Measurements from ENCODE around the gene SBF2. TPM values are rescaled to one million over a fixed set of nuclear protein-coding genes. Genes with fewer than 3 reads are reported as not detected.

The SBF2 gene
- total RNA-seq, 4 donors from 2014 or later: 75.0 to 104 (median 86.9) TPM

DNA sequence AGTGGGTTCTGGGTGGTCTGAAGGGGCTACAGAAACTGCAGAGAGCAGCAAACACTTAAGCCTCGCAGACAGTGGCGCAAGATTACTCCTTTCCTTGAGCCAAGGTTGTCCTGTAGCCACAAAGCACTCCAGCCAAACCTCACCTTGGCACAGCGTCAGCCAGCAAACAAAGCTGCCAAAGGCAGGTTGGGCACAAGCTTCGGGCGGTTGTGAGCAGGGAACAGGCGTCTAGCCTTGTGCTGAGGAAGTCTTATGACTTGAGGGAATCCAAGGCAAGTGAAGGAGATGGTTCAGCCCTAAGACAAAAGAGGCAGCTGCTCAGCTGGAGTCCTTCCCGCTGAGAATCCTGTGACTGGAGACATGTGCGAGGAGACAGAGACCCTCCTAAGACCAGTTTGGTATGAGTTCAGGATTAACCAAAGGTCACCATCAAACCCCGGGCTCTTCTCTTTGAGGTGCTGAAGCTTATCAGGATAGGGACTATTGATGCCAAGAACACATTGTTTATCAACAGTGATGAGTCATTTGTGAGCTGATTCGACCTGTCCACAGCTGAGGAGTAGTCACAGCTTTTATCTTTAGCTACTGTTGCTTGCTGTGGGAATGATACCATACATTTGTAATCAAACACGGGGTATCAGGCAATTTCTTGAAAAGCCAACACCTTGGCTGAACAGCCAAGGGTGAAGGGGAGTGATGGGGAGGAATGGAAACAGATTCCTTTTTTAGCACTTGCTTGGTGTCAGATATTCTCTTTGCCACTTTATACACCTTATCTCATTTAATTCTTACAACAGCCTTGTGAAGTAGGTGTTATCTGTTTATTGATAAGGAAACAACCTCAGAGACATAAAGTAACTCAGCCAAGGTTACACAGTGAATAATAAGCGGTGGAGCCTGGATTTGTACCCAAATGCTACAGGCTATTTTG lies 15.4 kb upstream of the SBF2 start:
- no peaks in the 10 kb centered on the region for H3K9me3 ChIP-seq
- H3K4me3 ChIP-seq: no peak overlapping the region
- H3K27ac ChIP-seq: peak overlapping the region in 3 of 4 donors; percentile 45 to 89 (median 69)
- no peak for DNase-seq (ENCODE audit: low spot score in 2 of 2)
- H3K27me3 ChIP-seq: no peaks in the 10 kb centered on the region
- H3K4me1 ChIP-seq: peaks cover 0 to 47% (median 19%) of the 10 kb centered on the region in 4 donors
- TF ChIP-seq POLR2A (IDR thresholded peaks at IDR 0.05): no peak
- TF ChIP-seq, protein P1, sequence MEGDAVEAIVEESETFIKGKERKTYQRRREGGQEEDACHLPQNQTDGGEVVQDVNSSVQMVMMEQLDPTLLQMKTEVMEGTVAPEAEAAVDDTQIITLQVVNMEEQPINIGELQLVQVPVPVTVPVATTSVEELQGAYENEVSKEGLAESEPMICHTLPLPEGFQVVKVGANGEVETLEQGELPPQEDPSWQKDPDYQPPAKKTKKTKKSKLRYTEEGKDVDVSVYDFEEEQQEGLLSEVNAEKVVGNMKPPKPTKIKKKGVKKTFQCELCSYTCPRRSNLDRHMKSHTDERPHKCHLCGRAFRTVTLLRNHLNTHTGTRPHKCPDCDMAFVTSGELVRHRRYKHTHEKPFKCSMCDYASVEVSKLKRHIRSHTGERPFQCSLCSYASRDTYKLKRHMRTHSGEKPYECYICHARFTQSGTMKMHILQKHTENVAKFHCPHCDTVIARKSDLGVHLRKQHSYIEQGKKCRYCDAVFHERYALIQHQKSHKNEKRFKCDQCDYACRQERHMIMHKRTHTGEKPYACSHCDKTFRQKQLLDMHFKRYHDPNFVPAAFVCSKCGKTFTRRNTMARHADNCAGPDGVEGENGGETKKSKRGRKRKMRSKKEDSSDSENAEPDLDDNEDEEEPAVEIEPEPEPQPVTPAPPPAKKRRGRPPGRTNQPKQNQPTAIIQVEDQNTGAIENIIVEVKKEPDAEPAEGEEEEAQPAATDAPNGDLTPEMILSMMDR (IDR thresholded peaks at IDR 0.05): no peak
- peak in 1 of 2 donors; percentile 76 for TF ChIP-seq EP300 (IDR thresholded peaks at IDR 0.05)
- 55 to 69% methylated on average over 12 of the region's 12 CpGs for WGBS, 2 donors
- H3K36me3 ChIP-seq: no peaks in the 10 kb centered on the region

DNA sequence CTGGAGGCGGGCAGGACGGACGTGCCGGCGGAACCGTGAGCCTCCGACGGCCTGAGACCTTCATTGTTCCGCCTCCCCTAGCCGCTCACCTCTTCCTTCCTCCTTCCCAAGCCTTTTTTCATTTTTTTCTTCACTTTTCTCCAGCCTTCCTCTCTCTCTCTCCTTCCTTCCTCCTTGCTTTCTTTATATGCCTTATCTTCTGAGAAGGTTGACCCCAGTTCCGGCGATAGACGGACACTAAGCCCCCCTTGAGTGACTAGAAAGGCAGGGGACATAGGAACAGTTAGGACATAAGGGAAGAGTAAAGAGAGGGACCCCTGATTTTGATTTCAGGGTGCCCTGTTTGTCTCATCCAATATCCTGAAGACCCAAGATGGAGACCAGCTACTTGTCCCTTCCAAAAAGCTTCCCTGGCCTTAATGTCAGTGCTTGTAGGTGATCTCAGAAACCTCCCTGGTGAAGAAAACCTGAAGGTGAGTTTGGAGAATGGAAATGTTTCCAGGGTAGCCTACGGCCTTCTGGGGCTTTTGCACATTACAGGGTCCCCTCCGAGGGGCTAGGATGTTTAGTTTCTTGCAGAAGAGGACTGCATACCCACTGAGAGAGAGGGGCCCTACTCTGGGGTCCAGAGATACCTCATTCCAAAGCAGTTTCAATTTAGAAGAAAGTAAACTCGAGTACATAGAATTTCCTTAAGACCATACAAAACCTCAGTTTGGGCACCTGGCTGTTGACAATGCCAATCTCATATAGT lies 14.4 kb upstream of the SBF2 start:
- no peaks in the 10 kb centered on the region for H3K36me3 ChIP-seq
- H3K9me3 ChIP-seq: no peaks in the 10 kb centered on the region
- peak overlapping the region; percentile 19 to 89 (median 67) for H3K27ac ChIP-seq
- no peak for DNase-seq (ENCODE audit: low spot score in 2 of 2)
- H3K4me1 ChIP-seq: peaks cover 0 to 57% (median 24%) of the 10 kb centered on the region in 4 donors
- 25 to 26% methylated on average over 16 of the region's 16 CpGs for WGBS, 2 donors
- H3K27me3 ChIP-seq: no peaks in the 10 kb centered on the region
- H3K4me3 ChIP-seq: peak overlapping the region; percentile 54 to 84 (median 74)
- TF ChIP-seq, protein P1 (IDR thresholded peaks at IDR 0.05): no peak
- TF ChIP-seq POLR2A (IDR thresholded peaks at IDR 0.05) (no peak), EP300 (IDR thresholded peaks at IDR 0.05) (no peak)

DNA sequence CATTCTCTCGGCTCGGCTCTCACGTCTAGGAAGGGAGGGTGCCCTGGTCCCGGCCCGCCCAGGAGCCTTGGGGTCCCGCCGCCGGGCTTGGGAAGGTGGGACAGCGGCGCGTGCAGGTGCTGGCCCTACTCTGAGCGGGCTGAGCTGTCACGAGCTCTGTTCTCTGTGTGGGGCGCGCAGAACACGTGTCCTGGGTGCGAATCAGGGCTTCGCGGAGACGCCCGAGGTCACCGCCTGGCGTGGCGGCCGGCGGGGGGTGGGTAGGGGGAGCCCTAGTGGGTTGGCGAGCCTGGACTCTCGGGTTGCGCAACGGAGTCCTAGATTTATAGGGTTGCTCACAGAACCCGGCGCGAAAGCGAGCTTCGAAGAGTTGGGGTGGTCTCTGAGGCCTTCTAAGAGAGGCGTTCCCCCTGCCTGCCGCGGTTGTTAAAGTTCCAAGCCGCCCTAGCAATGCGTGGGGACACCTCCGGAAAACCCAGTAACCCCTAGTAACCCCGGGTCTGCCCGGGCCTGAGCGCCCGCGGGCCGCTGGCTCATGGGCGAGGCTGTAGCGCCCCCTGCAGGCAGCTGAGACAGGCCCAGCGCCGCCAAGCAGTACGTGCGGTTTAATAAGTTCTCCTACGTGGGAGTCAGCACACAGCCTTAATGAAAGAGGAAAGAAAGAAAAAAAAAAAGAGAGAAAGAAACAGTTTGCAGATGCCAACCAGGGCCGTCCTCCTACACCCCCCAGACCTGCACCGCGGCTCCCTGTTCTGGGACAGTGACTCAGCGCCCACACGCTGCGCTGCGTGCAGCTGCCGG lies 13.6 kb upstream of the SBF2 start:
- DNase-seq (ENCODE audit: low spot score in 2 of 2): peak; percentile 67 to 83
- peak overlapping the region; percentile 54 to 84 (median 74) for H3K4me3 ChIP-seq
- no peaks in the 10 kb centered on the region for H3K36me3 ChIP-seq
- WGBS, 2 donors: 4 to 6% methylated on average over 53 to 61 of the region's 62 CpGs
- no peaks in the 10 kb centered on the region for H3K27me3 ChIP-seq
- TF ChIP-seq EP300 (IDR thresholded peaks at IDR 0.05) (peak; percentile 10 to 64), POLR2A (IDR thresholded peaks at IDR 0.05) (peak; percentile 17 to 18)
- TF ChIP-seq, protein P1 (IDR thresholded peaks at IDR 0.05): peak; percentile 97 to 99 (median 99)
- peak overlapping the region; percentile 19 to 89 (median 67) for H3K27ac ChIP-seq
- no peaks in the 10 kb centered on the region for H3K9me3 ChIP-seq
- H3K4me1 ChIP-seq: peaks cover 0 to 59% (median 24%) of the 10 kb centered on the region in 4 donors

DNA sequence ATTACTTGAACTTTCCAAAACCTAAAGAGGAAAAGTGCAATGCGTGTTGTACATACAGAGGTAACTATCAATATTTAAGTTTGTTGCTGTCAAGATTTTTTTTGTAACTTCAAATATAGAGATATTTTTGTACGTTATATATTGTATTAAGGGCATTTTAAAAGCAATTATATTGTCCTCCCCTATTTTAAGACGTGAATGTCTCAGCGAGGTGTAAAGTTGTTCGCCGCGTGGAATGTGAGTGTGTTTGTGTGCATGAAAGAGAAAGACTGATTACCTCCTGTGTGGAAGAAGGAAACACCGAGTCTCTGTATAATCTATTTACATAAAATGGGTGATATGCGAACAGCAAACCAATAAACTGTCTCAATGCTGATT lies 13.0 kb upstream of the SBF2 start:
- Histone ChIP-seq H3K4me3 (peak overlapping the region; percentile 54 to 84 (median 74)), H3K4me1 (peaks cover 0 to 64% (median 24%) of the 10 kb centered on the region in 4 donors), H3K9me3 (no peaks in the 10 kb centered on the region), H3K27ac (peak overlapping the region in 3 of 4 donors; percentile 69 to 89 (median 81)), H3K27me3 (no peaks in the 10 kb centered on the region), H3K36me3 (no peaks in the 10 kb centered on the region)
- WGBS, 2 donors: 23 to 25% methylated on average over 9 of the region's 9 CpGs
- no peak for TF ChIP-seq EP300 (IDR thresholded peaks at IDR 0.05)
- TF ChIP-seq, protein P1 (IDR thresholded peaks at IDR 0.05): no peak
- no peak for TF ChIP-seq POLR2A (IDR thresholded peaks at IDR 0.05)
- DNase-seq (ENCODE audit: low spot score in 2 of 2): no peak

Data from tibial nerve (tissue), 4 donors.